ENCODE results near the gene EEFSEC. TPM values are rescaled to one million over a fixed set of nuclear protein-coding genes. Genes with fewer than 3 reads are reported as not detected.

EEFSEC gene
- total RNA-seq, 1 experiment from 2014 or later: 21.3 TPM

DNA sequence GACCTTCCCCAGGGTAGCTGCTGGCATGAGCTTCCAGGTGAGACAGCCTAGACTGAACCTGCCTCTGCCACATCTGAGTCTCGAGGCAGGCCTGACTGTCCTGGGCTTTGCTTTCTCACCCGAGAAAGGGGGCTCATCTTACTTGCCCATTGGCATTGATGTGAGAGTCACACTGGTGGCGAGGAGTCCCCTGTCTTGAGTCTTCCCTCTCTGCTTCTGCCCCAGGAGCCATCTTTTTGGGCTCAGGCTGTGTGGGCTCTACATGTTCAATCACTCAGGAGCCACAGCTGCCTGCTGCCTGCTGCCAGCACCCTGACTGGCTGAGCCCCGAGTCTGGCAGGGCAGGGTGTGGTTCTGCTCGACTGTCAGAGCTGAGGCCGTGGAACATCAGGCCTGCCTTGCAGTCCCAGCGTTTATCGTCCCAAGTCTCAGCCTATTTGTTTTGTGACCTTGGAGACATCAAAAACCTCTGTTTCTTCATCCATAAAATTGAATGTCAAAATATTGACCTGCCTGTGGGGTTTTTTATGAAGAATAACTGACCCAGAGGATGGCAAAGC lies 180.9 kb downstream of the EEFSEC start:
- ChIA-PET CTCF (no interaction called here), POLR2A (ENCODE audit: unreplicated experiment) (no interaction called here)
- H3K4me2 ChIP-seq: no peak overlapping the region
- intact Hi-C loops (cut with micrococcal nuclease; ENCODE audit: unreplicated experiment): no loop called here
- TF ChIP-seq EZH2 (IDR thresholded peaks at IDR 0.05; ENCODE audit: low read depth): no peak
- TF ChIP-seq, protein P1, sequence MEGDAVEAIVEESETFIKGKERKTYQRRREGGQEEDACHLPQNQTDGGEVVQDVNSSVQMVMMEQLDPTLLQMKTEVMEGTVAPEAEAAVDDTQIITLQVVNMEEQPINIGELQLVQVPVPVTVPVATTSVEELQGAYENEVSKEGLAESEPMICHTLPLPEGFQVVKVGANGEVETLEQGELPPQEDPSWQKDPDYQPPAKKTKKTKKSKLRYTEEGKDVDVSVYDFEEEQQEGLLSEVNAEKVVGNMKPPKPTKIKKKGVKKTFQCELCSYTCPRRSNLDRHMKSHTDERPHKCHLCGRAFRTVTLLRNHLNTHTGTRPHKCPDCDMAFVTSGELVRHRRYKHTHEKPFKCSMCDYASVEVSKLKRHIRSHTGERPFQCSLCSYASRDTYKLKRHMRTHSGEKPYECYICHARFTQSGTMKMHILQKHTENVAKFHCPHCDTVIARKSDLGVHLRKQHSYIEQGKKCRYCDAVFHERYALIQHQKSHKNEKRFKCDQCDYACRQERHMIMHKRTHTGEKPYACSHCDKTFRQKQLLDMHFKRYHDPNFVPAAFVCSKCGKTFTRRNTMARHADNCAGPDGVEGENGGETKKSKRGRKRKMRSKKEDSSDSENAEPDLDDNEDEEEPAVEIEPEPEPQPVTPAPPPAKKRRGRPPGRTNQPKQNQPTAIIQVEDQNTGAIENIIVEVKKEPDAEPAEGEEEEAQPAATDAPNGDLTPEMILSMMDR (conservative IDR thresholded peaks at IDR 0.05): no peak
- no peak overlapping the region for H3K4me3 ChIP-seq
- H2AFZ ChIP-seq: no peak overlapping the region
- DNase-seq: peak in 1 of 2 experiments; percentile 25
- no peaks in the 10 kb centered on the region for H3K9me3 ChIP-seq (ENCODE audit: insufficient read depth, low read depth)
- H3K36me3 ChIP-seq (ENCODE audit: low read depth): no peaks in the 10 kb centered on the region
- no peak overlapping the region for H3K27ac ChIP-seq
- no peaks in the 10 kb centered on the region for H3K79me2 ChIP-seq (ENCODE audit: low read depth)
- H3K4me1 ChIP-seq (replicated peaks; ENCODE audit: insufficient read depth): peaks cover 24% of the 10 kb centered on the region
- no peaks in the 10 kb centered on the region for H3K27me3 ChIP-seq (ENCODE audit: insufficient read depth, low read depth)
- no peaks in the 10 kb centered on the region for H4K20me1 ChIP-seq (ENCODE audit: insufficient read depth)
- BruUV-seq (replicated peaks): no TSS peak
- H3F3A ChIP-seq (ENCODE audit: insufficient read depth, low read depth): no peaks in the 10 kb centered on the region; the same call in 1 of the 2 replicates
- no peaks in the 10 kb centered on the region for H3K9me2 ChIP-seq (ENCODE audit: insufficient read depth)

DNA sequence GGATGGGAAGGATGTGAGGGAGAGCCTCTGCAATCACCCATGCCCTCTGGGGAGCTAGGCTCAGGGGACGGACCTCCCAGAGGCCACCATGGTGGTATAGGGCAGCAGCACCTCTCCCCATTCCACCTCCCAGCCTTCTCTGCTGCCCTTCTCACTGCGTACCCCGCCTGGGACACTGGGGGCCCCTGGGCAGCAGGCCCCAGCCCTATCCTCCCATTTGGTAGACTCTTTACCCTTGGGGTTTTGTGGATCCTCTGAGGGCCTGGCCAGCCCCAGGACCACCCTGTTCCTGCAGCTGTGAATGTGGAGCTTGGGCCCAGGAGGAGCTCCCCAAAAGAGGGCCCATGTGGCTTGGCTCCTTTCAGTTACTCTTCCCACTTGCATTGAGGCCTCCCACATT lies 181.5 kb downstream of the EEFSEC start:
- Histone ChIP-seq H3F3A (ENCODE audit: insufficient read depth, low read depth) (no peaks in the 10 kb centered on the region; the same call in 1 of the 2 replicates), H3K27me3 (ENCODE audit: insufficient read depth, low read depth) (no peaks in the 10 kb centered on the region), H3K4me3 (no peak overlapping the region), H3K4me2 (peak overlapping the region; percentile 57; the same call in 1 of the 2 replicates), H4K20me1 (ENCODE audit: insufficient read depth) (no peaks in the 10 kb centered on the region), H3K4me1 (replicated peaks; ENCODE audit: insufficient read depth) (peaks cover 24% of the 10 kb centered on the region), H3K9me3 (ENCODE audit: insufficient read depth, low read depth) (no peaks in the 10 kb centered on the region), H2AFZ (no peak overlapping the region), H3K27ac (no peak overlapping the region), H3K36me3 (ENCODE audit: low read depth) (no peaks in the 10 kb centered on the region), H3K79me2 (ENCODE audit: low read depth) (no peaks in the 10 kb centered on the region), H3K9me2 (ENCODE audit: insufficient read depth) (no peaks in the 10 kb centered on the region)
- ChIA-PET CTCF (no interaction called here), POLR2A (ENCODE audit: unreplicated experiment) (interaction anchor here (0.6 kb wide), 1 partner anchor 33 kb away, joined by 4 read pairs; no protein-coding TSS in a partner anchor)
- intact Hi-C loops (cut with micrococcal nuclease; ENCODE audit: unreplicated experiment): no loop called here
- no TSS peak for BruUV-seq (replicated peaks)
- DNase-seq: peak in 1 of 2 experiments; percentile 21
- TF ChIP-seq, protein P1 (conservative IDR thresholded peaks at IDR 0.05): no peak
- no peak for TF ChIP-seq EZH2 (IDR thresholded peaks at IDR 0.05; ENCODE audit: low read depth)

DNA sequence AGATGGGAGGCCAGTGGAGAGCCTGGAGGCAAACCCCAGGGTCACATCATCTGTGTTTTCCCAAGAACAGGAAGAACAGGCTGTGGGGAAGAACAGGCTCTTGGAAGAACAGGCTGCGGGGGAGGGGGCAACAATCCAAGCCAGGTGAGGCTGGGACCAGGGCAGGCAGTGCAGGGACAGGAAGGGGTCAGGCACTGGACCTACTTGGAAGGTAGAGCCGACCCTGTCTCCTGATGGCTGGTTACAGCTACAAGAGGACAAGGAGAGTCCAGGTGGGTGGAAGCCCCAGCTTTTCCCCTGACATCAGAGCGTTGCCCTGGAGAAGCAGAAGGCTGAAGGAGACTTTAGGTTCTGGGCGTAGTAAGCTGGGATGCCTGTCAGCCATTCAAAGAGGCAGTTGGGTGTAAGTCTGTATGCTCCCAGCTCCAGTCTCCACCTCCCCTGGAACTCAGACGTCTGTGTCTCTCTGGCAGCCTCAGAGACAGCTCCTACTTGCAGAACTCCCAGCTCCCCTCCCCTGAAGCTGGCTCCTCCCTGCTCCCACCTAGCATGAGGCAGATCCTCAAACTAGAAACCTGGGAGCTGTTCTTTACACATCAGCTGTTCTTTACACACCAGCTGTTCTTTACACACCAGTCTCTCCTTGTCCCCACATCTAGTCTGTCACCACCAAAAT lies 182.5 kb downstream of the EEFSEC start:
- TF ChIP-seq, protein P1 (conservative IDR thresholded peaks at IDR 0.05): no peak
- no peak for TF ChIP-seq EZH2 (IDR thresholded peaks at IDR 0.05; ENCODE audit: low read depth)
- peaks cover 24% of the 10 kb centered on the region for H3K4me1 ChIP-seq (replicated peaks; ENCODE audit: insufficient read depth)
- no peaks in the 10 kb centered on the region for H3K9me3 ChIP-seq (ENCODE audit: insufficient read depth, low read depth)
- CTCF ChIA-PET: no interaction called here
- H3K4me3 ChIP-seq: no peak overlapping the region
- POLR2A ChIA-PET (ENCODE audit: unreplicated experiment): interaction anchor here (0.6 kb wide), 3 partner anchors 27 to 314 kb away, joined by 4 read pairs; no protein-coding TSS in a partner anchor
- H3K9me2 ChIP-seq (ENCODE audit: insufficient read depth): no peaks in the 10 kb centered on the region
- H3F3A ChIP-seq (ENCODE audit: insufficient read depth, low read depth): no peaks in the 10 kb centered on the region; the same call in 1 of the 2 replicates
- H2AFZ ChIP-seq: no peak overlapping the region
- intact Hi-C loops (cut with micrococcal nuclease; ENCODE audit: unreplicated experiment): no loop called here
- H3K27ac ChIP-seq: no peak overlapping the region
- no peaks in the 10 kb centered on the region for H3K36me3 ChIP-seq (ENCODE audit: low read depth)
- DNase-seq: peak; percentile 57 to 64
- H3K4me2 ChIP-seq: peak overlapping the region; percentile 57
- no peaks in the 10 kb centered on the region for H3K79me2 ChIP-seq (ENCODE audit: low read depth)
- BruUV-seq (replicated peaks): no TSS peak
- H4K20me1 ChIP-seq (ENCODE audit: insufficient read depth): no peaks in the 10 kb centered on the region
- H3K27me3 ChIP-seq (ENCODE audit: insufficient read depth, low read depth): no peaks in the 10 kb centered on the region
